ENCODE data around the gene TMEM100.

DNA sequence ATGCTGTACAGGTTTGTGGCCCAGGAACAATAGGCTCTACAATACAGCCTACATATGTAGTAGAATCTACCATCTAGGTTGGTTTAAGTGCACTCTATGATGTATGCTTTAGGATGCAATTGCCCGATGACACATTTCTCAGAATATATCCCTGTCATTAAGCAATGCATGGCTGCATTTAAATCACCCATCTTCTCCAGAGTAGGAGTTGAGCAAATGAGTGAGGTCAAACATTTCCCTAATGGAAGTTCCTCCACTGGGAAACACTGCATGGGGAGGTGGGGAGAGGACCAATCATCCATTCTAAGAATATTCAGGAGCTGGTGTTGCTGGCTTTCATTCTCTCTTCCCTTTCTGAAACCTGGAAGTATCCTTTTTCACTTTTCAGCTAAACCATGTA, 26.2 kb upstream of the TMEM100 start:
- TF ChIP-seq, protein P1, sequence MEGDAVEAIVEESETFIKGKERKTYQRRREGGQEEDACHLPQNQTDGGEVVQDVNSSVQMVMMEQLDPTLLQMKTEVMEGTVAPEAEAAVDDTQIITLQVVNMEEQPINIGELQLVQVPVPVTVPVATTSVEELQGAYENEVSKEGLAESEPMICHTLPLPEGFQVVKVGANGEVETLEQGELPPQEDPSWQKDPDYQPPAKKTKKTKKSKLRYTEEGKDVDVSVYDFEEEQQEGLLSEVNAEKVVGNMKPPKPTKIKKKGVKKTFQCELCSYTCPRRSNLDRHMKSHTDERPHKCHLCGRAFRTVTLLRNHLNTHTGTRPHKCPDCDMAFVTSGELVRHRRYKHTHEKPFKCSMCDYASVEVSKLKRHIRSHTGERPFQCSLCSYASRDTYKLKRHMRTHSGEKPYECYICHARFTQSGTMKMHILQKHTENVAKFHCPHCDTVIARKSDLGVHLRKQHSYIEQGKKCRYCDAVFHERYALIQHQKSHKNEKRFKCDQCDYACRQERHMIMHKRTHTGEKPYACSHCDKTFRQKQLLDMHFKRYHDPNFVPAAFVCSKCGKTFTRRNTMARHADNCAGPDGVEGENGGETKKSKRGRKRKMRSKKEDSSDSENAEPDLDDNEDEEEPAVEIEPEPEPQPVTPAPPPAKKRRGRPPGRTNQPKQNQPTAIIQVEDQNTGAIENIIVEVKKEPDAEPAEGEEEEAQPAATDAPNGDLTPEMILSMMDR (IDR thresholded peaks at IDR 0.05; ENCODE audit: low read length), result no peak
- no peak for TF ChIP-seq EZH2 (optimal IDR thresholded peaks at IDR 0.05; ENCODE audit: low read depth, low read length)

All from MM.1S (cell line).